Measurements from ENCODE around the gene SCYL2.

Gene SCYL2

GRCh38 chr12:100360450-100360849, 93.5 kb downstream of the SCYL2 start:
- TF ChIP-seq POLR2A (IDR thresholded peaks at IDR 0.05; ENCODE audit: low read length): no peak
- TF ChIP-seq GATA1 (IDR thresholded peaks at IDR 0.05; ENCODE audit: low read depth, low read length): no peak
- DNase-seq: no peak

- no peak for DNase-seq
- no peak for TF ChIP-seq GATA1 (IDR thresholded peaks at IDR 0.05; ENCODE audit: low read depth, low read length)
- TF ChIP-seq POLR2A (IDR thresholded peaks at IDR 0.05; ENCODE audit: low read length): no peak
Observed at GRCh38 chr12:100364324-100364723, 97.3 kb downstream of the SCYL2 start.

GRCh38 chr12:100365411-100365810, 98.4 kb downstream of the SCYL2 start:
- TF ChIP-seq GATA1 (IDR thresholded peaks at IDR 0.05; ENCODE audit: low read depth, low read length) (no peak), POLR2A (IDR thresholded peaks at IDR 0.05; ENCODE audit: low read length) (no peak)
- DNase-seq: no peak

- no peak for TF ChIP-seq POLR2A (IDR thresholded peaks at IDR 0.05; ENCODE audit: low read length)
- no peak for TF ChIP-seq GATA1 (IDR thresholded peaks at IDR 0.05; ENCODE audit: low read depth, low read length)
- DNase-seq: no peak
Observed at GRCh38 chr12:100368066-100368465, 101.1 kb downstream of the SCYL2 start.

GRCh38 chr12:100371146-100371545, 104.2 kb downstream of the SCYL2 start:
- no peak for DNase-seq
- no peak for TF ChIP-seq POLR2A (IDR thresholded peaks at IDR 0.05; ENCODE audit: low read length)
- no peak for TF ChIP-seq GATA1 (IDR thresholded peaks at IDR 0.05; ENCODE audit: low read depth, low read length)

- no peak for DNase-seq
- TF ChIP-seq GATA1 (IDR thresholded peaks at IDR 0.05; ENCODE audit: low read depth, low read length) (no peak), POLR2A (IDR thresholded peaks at IDR 0.05; ENCODE audit: low read length) (no peak)
Observed at GRCh38 chr12:100372853-100373640, 106.1 kb downstream of the SCYL2 start.

GRCh38 chr12:100375038-100375735, 108.2 kb downstream of the SCYL2 start:
- DNase-seq: no peak
- TF ChIP-seq POLR2A (IDR thresholded peaks at IDR 0.05; ENCODE audit: low read length) (no peak), GATA1 (IDR thresholded peaks at IDR 0.05; ENCODE audit: low read depth, low read length) (no peak)

GRCh38 chr12:100376161-100376560, 109.2 kb downstream of the SCYL2 start:
- no peak for TF ChIP-seq GATA1 (IDR thresholded peaks at IDR 0.05; ENCODE audit: low read depth, low read length)
- TF ChIP-seq POLR2A (IDR thresholded peaks at IDR 0.05; ENCODE audit: low read length): no peak
- no peak for DNase-seq

GRCh38 chr12:100381379-100381778, 114.4 kb downstream of the SCYL2 start:
- TF ChIP-seq GATA1 (IDR thresholded peaks at IDR 0.05; ENCODE audit: low read depth, low read length): no peak
- no peak for DNase-seq

- TF ChIP-seq POLR2A (IDR thresholded peaks at IDR 0.05; ENCODE audit: low read length) (no peak), GATA1 (IDR thresholded peaks at IDR 0.05; ENCODE audit: low read depth, low read length) (no peak)
- DNase-seq: no peak
Observed at GRCh38 chr12:100382338-100382737, 115.4 kb downstream of the SCYL2 start.

- DNase-seq: no peak
Observed at GRCh38 chr12:100383586-100384558, 116.9 kb downstream of the SCYL2 start.

GRCh38 chr12:100384559-100384935, 117.6 kb downstream of the SCYL2 start:
- no peak for DNase-seq
- no peak for TF ChIP-seq GATA1 (IDR thresholded peaks at IDR 0.05; ENCODE audit: low read depth, low read length)
- TF ChIP-seq POLR2A (IDR thresholded peaks at IDR 0.05; ENCODE audit: low read length): no peak

More at GRCh38 chr12:100383586-100384558, 116.9 kb downstream of the SCYL2 start:
- TF ChIP-seq GATA1 (IDR thresholded peaks at IDR 0.05; ENCODE audit: low read depth, low read length) (no peak), POLR2A (IDR thresholded peaks at IDR 0.05; ENCODE audit: low read length) (no peak)

GRCh38 chr12:100388382-100388781, 121.4 kb downstream of the SCYL2 start:
- no peak for DNase-seq
- TF ChIP-seq GATA1 (IDR thresholded peaks at IDR 0.05; ENCODE audit: low read depth, low read length): no peak
- TF ChIP-seq POLR2A (IDR thresholded peaks at IDR 0.05; ENCODE audit: low read length): no peak
